MG63 (cell line): ENCODE measurements around the gene GRID1. TPM values are rescaled to one million over a fixed set of nuclear protein-coding genes. Genes with fewer than 3 reads are reported as not detected.

ENCODE experiments used
- DNase-seq: peaks from one replicate; pipeline ENCODE4 v3.0.0-alpha.2; 2020
- H3K27me3 ChIP-seq: fragments of 250-450 bp; sonication (Bioruptor Pico); 2 replicates; pipeline ENCODE4 v1.5.1; 2020; ENCODE audit warnings: mild to moderate bottlenecking, moderate library complexity
- H3K36me3 ChIP-seq: fragments of 250-450 bp; sonication (Bioruptor Pico); 2 replicates; pipeline ENCODE4 v1.5.1; 2020; ENCODE audit warnings: mild to moderate bottlenecking, moderate library complexity
- H3K4me3 ChIP-seq: fragments of 250-450 bp; sonication (Bioruptor Pico); 2 replicates; pipeline ENCODE4 v1.5.1; 2020; ENCODE audit warnings: mild to moderate bottlenecking, moderate library complexity
- H3K9me3 ChIP-seq: fragments of 250-450 bp; sonication (Bioruptor Pico); 2 replicates; pipeline ENCODE4 v1.5.1; 2020; ENCODE audit warnings: mild to moderate bottlenecking, moderate library complexity
- total RNA-seq: library from RNA; depleted of rRNA; stranded (reverse); fragments of >200 nt; shearing (Covaris generic); gene quantifications from 2 replicates; pipeline ENCODE4 v1.2.3, GENCODE V29; 2014; ENCODE audit warnings: low replicate concordance

Gene GRID1
- total RNA-seq, 1 experiment from 2014 or later = 0.10 TPM

DNA sequence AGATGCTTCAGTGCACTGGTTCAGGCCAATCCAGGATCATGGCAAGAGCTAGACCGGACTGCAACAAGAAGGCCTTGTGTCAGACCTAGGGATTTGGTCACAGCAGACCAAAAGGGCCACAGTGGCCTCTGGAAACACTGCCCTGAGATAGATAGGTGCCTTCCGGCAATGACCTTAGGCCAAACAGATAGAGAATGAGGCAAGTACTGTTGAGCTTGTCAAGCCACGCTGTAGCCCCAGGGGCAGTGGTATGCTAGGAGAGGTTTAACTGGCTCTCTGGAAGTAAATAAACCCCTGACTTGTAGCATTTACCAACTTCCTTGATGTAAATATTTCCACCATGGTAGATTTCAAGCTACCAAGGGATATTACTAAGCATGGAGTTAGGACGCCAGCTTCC is 197.5 kb downstream of the GRID1 start:
- H3K36me3 ChIP-seq = no peaks in the 10 kb centered on the region
- no peaks in the 10 kb centered on the region for H3K27me3 ChIP-seq
- no peak for DNase-seq
- no peak overlapping the region for H3K4me3 ChIP-seq
- no peaks in the 10 kb centered on the region for H3K9me3 ChIP-seq

DNA sequence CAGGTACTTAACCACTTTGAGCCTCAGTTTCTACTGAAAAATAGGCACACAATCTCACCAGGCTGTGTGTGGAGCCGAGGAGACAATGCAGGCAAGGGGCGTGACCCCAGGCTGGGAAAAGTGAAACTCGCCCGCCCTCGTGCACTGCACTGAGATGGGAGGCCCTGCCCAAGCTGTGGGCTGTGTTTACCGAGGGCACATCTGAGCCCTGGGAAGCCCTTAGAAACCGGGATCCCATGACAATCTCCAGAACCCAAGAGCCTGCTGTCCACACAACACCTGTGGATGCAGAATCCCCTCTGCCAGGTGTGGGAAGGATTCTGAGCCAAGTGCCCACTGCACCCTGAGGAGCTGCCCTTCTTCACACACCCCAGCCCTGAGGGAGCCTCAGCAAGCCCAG is 198.3 kb downstream of the GRID1 start:
- H3K27me3 ChIP-seq = no peaks in the 10 kb centered on the region
- no peaks in the 10 kb centered on the region for H3K36me3 ChIP-seq
- no peak for DNase-seq
- H3K9me3 ChIP-seq = no peaks in the 10 kb centered on the region
- no peak overlapping the region for H3K4me3 ChIP-seq

GRCh38 chr10:86167762-86168128 is 198.8 kb downstream of the GRID1 start:
- no peaks in the 10 kb centered on the region for H3K9me3 ChIP-seq
- no peak overlapping the region for H3K4me3 ChIP-seq
- no peak for DNase-seq
- no peaks in the 10 kb centered on the region for H3K27me3 ChIP-seq
- no peaks in the 10 kb centered on the region for H3K36me3 ChIP-seq

DNA sequence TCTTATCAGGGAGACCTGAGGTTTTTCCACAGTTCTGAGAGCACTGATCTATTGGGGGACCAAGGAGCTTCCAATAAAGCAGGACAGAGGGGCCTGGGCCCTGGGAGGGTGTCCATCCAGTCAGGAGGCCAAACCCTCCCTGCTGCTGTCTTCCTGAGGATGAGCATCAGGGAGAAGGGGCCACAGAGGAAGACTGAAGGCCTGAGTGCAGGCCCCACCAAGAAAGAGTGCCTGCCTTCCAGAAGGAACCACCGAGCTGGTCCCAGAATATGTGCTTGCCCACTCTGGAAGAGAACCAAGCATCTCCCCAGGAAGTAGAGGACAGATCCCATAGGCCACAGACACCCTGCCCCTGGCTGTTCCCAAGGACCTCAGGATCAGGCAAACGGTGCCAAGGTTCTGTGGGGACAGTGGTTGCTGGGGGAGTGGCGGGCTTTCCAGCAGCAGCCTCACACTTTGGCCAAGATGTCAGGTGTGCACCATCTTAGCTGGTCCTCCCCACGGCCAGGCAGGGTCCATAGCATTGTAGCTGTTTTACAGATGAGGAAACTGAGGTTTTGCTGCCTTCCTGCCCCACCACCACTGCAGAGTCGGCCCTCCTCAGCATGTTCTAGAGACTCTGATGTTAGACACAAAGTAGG is 199.4 kb downstream of the GRID1 start:
- Histone ChIP-seq H3K4me3 (no peak overlapping the region), H3K36me3 (no peaks in the 10 kb centered on the region), H3K9me3 (no peaks in the 10 kb centered on the region), H3K27me3 (no peaks in the 10 kb centered on the region)
- DNase-seq = no peak

- no peak overlapping the region for H3K4me3 ChIP-seq
- DNase-seq = no peak
- no peaks in the 10 kb centered on the region for H3K36me3 ChIP-seq
- no peaks in the 10 kb centered on the region for H3K9me3 ChIP-seq
- no peaks in the 10 kb centered on the region for H3K27me3 ChIP-seq
Measured at GRCh38 chr10:86165666-86166065, 200.9 kb downstream of the GRID1 start.

DNA sequence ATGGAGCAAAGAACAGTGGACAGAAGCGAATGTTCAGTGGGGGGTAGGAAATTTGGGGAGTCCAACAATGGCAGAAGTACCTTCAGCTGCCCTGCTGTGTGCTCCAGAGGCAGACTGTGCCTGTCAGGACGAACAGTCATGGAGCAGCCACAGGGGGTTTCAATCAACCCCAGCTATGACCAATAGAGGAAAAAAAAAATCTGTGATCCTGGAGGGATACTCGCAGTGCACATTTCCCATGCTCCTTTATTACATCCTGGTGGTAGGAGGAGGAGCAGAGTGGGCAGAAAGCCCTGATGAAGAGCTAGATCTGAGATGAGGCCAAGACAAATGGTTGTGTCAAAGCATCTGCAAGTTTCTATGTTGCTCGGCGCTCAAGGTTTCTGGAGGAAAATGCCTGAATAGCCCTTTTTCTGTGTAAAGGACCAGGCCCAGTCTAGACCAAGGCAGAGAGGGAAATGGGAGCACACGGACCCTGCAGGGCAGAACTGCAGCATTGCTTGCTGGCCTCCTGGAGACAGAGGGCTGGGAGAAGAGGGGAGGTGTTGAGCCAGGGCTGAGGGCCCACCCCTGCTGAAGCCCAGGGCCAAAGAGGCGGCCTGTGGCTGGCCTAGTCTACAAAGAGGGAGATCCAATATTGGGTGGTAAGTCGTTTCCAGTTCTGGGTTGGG is 201.5 kb downstream of the GRID1 start:
- no peaks in the 10 kb centered on the region for H3K9me3 ChIP-seq
- no peaks in the 10 kb centered on the region for H3K36me3 ChIP-seq
- no peak overlapping the region for H3K4me3 ChIP-seq
- no peaks in the 10 kb centered on the region for H3K27me3 ChIP-seq
- no peak for DNase-seq

DNA sequence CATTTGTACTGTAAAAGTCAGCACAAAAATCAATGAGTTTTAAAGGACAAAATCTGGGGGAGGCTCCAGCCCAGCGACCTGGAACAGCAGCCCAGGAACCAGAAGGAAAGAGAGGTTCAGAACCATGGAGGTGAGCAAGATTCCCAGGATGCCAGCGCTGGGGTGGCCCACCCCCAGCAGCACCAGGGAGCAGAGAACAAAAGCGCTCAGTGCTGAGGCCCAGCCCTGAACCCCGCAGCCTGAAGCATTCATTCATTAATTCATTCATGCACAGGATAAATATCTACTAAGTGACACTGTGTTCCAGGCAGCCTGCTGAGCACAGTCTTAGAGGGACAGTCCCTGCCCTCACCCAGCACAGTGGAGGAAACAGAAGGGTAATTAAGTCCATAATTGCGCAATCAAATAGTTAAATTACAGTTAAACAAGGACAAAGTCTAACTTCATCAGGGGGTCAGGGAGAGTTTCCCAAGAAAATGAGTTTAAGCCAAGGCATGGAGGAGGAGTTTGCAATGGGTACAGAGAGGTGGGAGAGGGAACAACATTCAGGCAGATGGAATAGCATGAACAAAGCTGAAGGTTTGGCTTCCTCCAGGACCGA is 202.3 kb downstream of the GRID1 start:
- DNase-seq = no peak
- H3K36me3 ChIP-seq = no peaks in the 10 kb centered on the region
- no peaks in the 10 kb centered on the region for H3K9me3 ChIP-seq
- H3K4me3 ChIP-seq = no peak overlapping the region
- H3K27me3 ChIP-seq = no peaks in the 10 kb centered on the region

- Histone ChIP-seq H3K36me3 (no peaks in the 10 kb centered on the region), H3K27me3 (no peaks in the 10 kb centered on the region), H3K4me3 (no peak overlapping the region), H3K9me3 (no peaks in the 10 kb centered on the region)
- DNase-seq = no peak
Measured at GRCh38 chr10:86163522-86164173, 202.9 kb downstream of the GRID1 start.

DNA sequence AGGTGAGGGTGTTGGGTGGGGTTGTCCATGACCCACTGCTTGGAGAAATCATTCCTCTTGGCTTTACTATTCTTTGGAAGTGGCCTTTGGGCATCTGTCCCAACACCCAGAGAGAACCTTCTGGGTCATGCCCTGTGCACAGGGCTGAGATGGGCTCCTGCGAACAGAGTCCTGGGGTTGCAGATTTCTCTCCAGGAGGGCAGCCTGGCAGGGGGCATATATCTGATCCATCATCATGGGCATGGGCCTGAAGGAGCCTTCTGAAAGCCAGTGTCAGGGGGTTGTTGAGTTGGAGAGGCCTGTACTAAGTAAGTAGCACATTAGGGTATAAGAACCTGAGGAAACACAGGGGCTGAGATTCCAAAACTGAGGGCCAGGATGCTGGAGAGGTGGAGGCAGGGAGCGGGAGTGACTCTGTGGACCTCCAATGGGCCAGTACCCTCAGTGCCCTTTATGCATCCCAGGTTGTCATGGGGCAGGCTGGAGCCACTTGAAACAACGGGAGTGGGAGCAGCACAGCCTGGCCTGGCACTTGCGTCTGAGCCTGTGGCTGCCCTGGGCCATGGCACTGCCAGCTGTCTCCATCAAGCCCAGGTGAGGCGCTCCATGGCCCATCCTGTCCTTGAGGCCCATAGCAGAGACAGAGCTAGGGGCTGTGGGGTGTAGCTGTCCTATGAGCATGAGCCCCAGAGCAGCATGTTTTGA is 203.7 kb downstream of the GRID1 start:
- H3K4me3 ChIP-seq = no peak overlapping the region
- H3K9me3 ChIP-seq = no peaks in the 10 kb centered on the region
- no peaks in the 10 kb centered on the region for H3K27me3 ChIP-seq
- no peak for DNase-seq
- H3K36me3 ChIP-seq = no peaks in the 10 kb centered on the region

GRCh38 chr10:86162036-86162435 is 204.6 kb downstream of the GRID1 start:
- no peaks in the 10 kb centered on the region for H3K27me3 ChIP-seq
- H3K4me3 ChIP-seq = no peak overlapping the region
- no peaks in the 10 kb centered on the region for H3K9me3 ChIP-seq
- no peaks in the 10 kb centered on the region for H3K36me3 ChIP-seq
- DNase-seq = no peak

GRCh38 chr10:86160890-86161585 is 205.6 kb downstream of the GRID1 start:
- Histone ChIP-seq H3K27me3 (no peaks in the 10 kb centered on the region), H3K9me3 (no peaks in the 10 kb centered on the region), H3K4me3 (no peak overlapping the region), H3K36me3 (no peaks in the 10 kb centered on the region)
- DNase-seq = no peak

DNA sequence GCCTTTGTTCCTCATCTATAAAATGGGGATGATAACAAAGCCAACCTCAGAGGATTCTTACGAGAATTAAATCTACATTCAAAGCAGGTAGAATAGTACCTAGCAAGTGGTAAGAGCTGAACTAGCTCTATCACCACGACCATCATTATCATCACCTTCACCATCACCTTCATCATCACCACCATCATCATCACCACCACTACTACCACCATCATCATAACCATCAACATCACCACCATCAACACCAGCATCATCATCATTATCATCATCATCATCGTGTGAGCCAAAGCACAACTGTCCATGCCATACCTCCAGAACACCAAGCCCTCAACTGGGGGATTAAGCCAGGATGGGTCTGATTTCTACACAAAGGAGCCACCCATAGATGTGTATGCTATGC is 206.8 kb downstream of the GRID1 start:
- no peak for DNase-seq
- Histone ChIP-seq H3K36me3 (no peaks in the 10 kb centered on the region), H3K27me3 (no peaks in the 10 kb centered on the region), H3K9me3 (no peaks in the 10 kb centered on the region), H3K4me3 (no peak overlapping the region)

DNA sequence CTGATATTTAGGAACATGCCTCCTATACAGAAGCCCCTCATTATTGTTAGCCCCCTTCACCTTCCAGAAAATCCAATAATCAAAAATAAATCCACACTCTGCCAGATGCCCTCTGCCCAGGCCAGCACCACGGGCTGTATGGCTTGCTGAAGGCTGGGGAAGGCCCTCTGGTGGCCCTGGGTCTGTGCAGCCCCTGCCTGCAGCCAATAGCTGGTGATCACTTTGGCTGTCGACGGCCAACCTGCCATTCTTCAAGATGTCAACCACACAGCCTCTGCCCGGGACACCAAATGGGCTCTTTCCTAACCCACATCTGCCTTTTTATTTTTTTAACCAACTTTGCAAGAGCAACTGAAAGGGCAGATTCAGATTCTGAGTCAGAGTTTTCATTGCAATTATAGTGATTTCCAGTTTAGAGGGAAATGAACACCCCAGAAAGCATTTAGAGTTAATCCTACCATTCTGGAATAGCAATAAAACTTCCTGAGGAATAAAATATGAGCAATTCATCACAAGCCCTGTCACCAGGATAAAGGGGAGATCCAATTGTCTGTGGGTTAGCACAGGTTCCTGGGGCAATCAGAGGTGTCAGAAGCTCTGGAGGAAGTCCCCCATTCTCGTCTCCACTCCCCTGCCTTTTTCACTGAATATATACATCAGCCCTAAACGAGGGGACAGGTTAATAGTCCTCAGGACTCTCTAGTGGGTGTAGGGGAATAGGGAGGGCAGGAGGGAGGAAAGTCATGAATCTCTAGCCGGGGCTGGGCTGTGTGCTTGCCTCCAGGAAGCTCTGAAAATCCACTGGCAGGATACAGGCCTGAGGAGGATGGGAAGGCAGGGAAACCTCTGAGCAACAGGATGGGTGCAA is 211.3 kb downstream of the GRID1 start:
- Histone ChIP-seq H3K9me3 (no peaks in the 10 kb centered on the region), H3K4me3 (no peak overlapping the region), H3K36me3 (no peaks in the 10 kb centered on the region), H3K27me3 (no peaks in the 10 kb centered on the region)
- DNase-seq = no peak

GRCh38 chr10:86153751-86154150 is 212.8 kb downstream of the GRID1 start:
- H3K36me3 ChIP-seq = no peaks in the 10 kb centered on the region
- no peaks in the 10 kb centered on the region for H3K9me3 ChIP-seq
- H3K4me3 ChIP-seq = no peak overlapping the region
- DNase-seq = no peak
- no peaks in the 10 kb centered on the region for H3K27me3 ChIP-seq

DNA sequence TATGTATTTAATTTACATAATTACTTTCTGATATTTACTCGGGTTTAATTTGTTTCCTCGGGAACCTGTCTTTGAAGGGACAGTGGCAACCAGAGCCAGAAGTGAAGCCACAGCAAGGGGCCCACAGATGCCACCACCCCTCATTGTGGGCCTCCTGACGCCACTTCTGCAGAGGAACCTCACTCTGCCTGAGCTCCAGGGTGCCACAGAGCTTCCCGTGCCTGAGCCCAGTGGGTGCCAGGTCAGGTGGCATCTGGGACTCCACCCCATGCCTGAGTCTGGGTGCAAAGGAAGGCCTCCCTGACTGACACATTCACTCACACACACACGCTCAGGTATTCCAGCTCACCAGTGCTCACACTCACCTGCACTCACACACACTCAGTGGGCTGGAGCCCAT is 213.7 kb downstream of the GRID1 start:
- Histone ChIP-seq H3K9me3 (no peaks in the 10 kb centered on the region), H3K4me3 (no peak overlapping the region), H3K27me3 (no peaks in the 10 kb centered on the region), H3K36me3 (no peaks in the 10 kb centered on the region)
- no peak for DNase-seq

GRCh38 chr10:86152354-86152753 is 214.2 kb downstream of the GRID1 start:
- DNase-seq = no peak
- Histone ChIP-seq H3K27me3 (no peaks in the 10 kb centered on the region), H3K9me3 (no peaks in the 10 kb centered on the region), H3K36me3 (no peaks in the 10 kb centered on the region), H3K4me3 (no peak overlapping the region)
